Spleen (tissue), 11 donors: ENCODE results near the gene SPEF2. TPM values are rescaled to one million over a fixed set of nuclear protein-coding genes. Genes with fewer than 3 reads are reported as not detected.

Experiments used
- DNase-seq: peaks from one replicate; pipeline ENCODE4 v3.0.0-alpha.2; 2020
- H3K27ac ChIP-seq, 8 donors: fragments of 200-600 bp; sonication (generic) in 7 of 8; 1 replicate in 4 of 8; 2 replicates in 4 of 8; pipeline versions ENCODE4 v1.5.0 to v1.8.0; 2016 to 2021; ENCODE audit warnings: inconsistent platforms in 4 of 8, mild to moderate bottlenecking in 4 of 8, moderate library complexity in 1 of 8
- H3K27me3 ChIP-seq, 7 donors: fragments of 200-600 bp; sonication (generic) in 6 of 7; replicated peaks in 1 of 7; 1 replicate in 4 of 7; 2 replicates in 3 of 7; pipeline versions ENCODE4 v1.5.0 to v1.8.0; 2016 to 2021; ENCODE audit warnings: inconsistent platforms in 3 of 7, mild to moderate bottlenecking in 1 of 7
- H3K36me3 ChIP-seq, 6 donors: fragments of 200-600 bp; sonication (generic) in 5 of 6; 1 replicate in 4 of 6; 2 replicates in 2 of 6; pipeline versions ENCODE4 v1.5.0 to v1.8.0; 2016 to 2021; ENCODE audit warnings: inconsistent platforms in 2 of 6
- H3K4me1 ChIP-seq, 6 donors: fragments of 200-600 bp; sonication (generic) in 5 of 6; 1 replicate in 3 of 6; 2 replicates in 3 of 6; pipeline versions ENCODE4 v1.5.0 to v1.8.0; 2016 to 2021; ENCODE audit warnings: inconsistent platforms in 3 of 6
- H3K4me3 ChIP-seq, 8 donors: fragments of 200-600 bp; sonication (generic) in 7 of 8; 1 replicate in 4 of 8; 2 replicates in 4 of 8; pipeline versions ENCODE4 v1.5.0 to v1.8.0; 2016 to 2021; ENCODE audit warnings: inconsistent platforms in 4 of 8, mild to moderate bottlenecking in 4 of 8, moderate library complexity in 2 of 8
- H3K9me3 ChIP-seq, 8 donors: fragments of 200-600 bp; sonication (generic) in 7 of 8; 1 replicate in 4 of 8; 2 replicates in 4 of 8; pipeline versions ENCODE4 v1.5.0 to v1.8.0; 2016 to 2021; ENCODE audit warnings: inconsistent platforms in 4 of 8
- POLR2A ChIP-seq, 3 donors: fragments of 450-650 bp; IDR thresholded peaks; one replicate each; pipeline ENCODE4 v1.5.1; 2017; ENCODE audit warnings: antibody characterized with exemption in 3 of 3, mild to moderate bottlenecking in 1 of 3
- POLR2AphosphoS5 ChIP-seq, 3 donors: sonication (generic); formaldehyde crosslinking; IDR thresholded peaks; one replicate each; pipeline ENCODE4 v1.5.1; 2017; ENCODE audit warnings: antibody characterized with exemption in 3 of 3
- WGBS, 5 donors: extraction: QIAGEN DNeasy Blood & Tissue Kit in 3 of 5; methylation state at CpG; one replicate each; pipeline versions ENCODE4 v1.1.5 to v1.1.7; 2013 to 2018; 5-methylcytosine and 5-hydroxymethylcytosine counted together
- intact Hi-C: fragments of 100-400 bp; cut with DNase I; formaldehyde crosslinking; loops from one replicate; pipeline ENCODE4 v1.15.0; 2023; ENCODE audit warnings: low total_unique reads
- polyA plus RNA-seq, 3 donors: library from polyadenylated mRNA; stranded (reverse); fragments of 200-250 nt; gene quantifications; one replicate each; pipeline ENCODE4 v1.2.1, GENCODE V29; 2013
- total RNA-seq, 7 donors: library from RNA; depleted of rRNA in 3 of 7; stranded (reverse); fragments of >200 nt in 3 of 7; fragmentation: NEBNext Ultra II Directional in 4 of 7; extraction: Animal tissue kit (Norgen Biotek cat#: 25700) in 4 of 7; gene quantifications; one replicate each; pipeline versions ENCODE4 v1.1.0 to v1.2.1, GENCODE V29; 2016 to 2021
- TF ChIP-seq, protein P1 (sequence below), 11 experiments: fragments of 200-600 bp in 7 of 11; fragments of 450-650 bp in 4 of 11; sonication (generic) in 4 of 11; IDR thresholded peaks in 8 of 11; conservative IDR thresholded peaks in 3 of 11; 1 replicate in 7 of 11; 2 replicates in 4 of 11; pipeline versions ENCODE4 v1.4.0 to v1.8.0; 2016 to 2021; ENCODE audit warnings: antibody characterized with exemption in 11 of 11, inconsistent platforms in 4 of 11, mild to moderate bottlenecking in 1 of 11
- donor health status: healthy with polysubstance abuse.
- donor health status: DM: no; HTN: no; CAD: no; lungs with moderate emphysema.
- donor health status: DM: no; HTN: no; CAD: no.
- donor health status: Bipolar disorder and iron deficiency.
- donor health status: healthy.
- donor health status: DM: no; HTN: no; CAD: no.
- donor health status: DM: yes; HTN: yes; CAD: no.

Gene SPEF2
- total and polyA plus RNA-seq, 10 donors = 1.7 to 22.6 (median 8.5) TPM

GRCh38 chr5:35781181-35781790, 163.6 kb downstream of the SPEF2 start:
- no peak for TF ChIP-seq POLR2AphosphoS5 (IDR thresholded peaks at IDR 0.05)
- TF ChIP-seq POLR2A (IDR thresholded peaks at IDR 0.05) = peak in 1 of 3 donors; percentile 40
- Histone ChIP-seq H3K36me3 (no peaks in the 10 kb centered on the region), H3K4me1 (peaks cover 0 to 38% (median 16%) of the 10 kb centered on the region in 6 donors), H3K9me3 (no peaks in the 10 kb centered on the region), H3K4me3 (peak overlapping the region in 4 of 8 donors; percentile 13 to 29 (median 16)), H3K27ac (peak overlapping the region; percentile 27 to 81 (median 68)), H3K27me3 (no peaks in the 10 kb centered on the region)
- intact Hi-C loops = no loop called here
- 46 to 64% (median 58%) methylated on average over 3 of the region's 3 CpGs for WGBS, 5 donors
- no peak for DNase-seq

DNA sequence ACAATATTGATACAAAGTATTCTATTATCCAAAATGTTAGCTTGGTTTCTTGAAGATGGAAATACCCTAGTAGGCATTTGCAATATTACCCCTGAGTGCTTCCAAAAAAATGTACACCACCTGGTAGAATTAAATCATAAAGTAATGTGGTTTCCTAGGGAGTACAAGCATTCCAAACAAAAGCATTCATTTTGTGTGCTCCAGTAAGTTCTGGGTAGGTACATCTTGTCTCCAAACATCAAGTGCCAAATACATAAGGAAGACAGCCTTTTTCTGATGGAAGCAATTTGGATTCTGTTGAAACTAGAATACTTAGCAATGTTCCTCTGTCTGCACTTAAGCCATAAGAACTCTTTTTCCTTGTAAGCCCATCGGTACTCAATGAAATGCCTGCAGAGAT, 165.9 kb downstream of the SPEF2 start:
- no peaks in the 10 kb centered on the region for H3K36me3 ChIP-seq
- intact Hi-C loops = no loop called here
- WGBS, 5 donors = 47 to 100% (median 95%) methylated on average over 1 of the region's 1 CpG
- H3K4me1 ChIP-seq = peaks cover 0 to 29% (median 13%) of the 10 kb centered on the region in 6 donors
- no peaks in the 10 kb centered on the region for H3K9me3 ChIP-seq
- H3K27me3 ChIP-seq = no peaks in the 10 kb centered on the region
- H3K27ac ChIP-seq = no peak overlapping the region
- TF ChIP-seq POLR2AphosphoS5 (IDR thresholded peaks at IDR 0.05) (no peak), POLR2A (IDR thresholded peaks at IDR 0.05) (no peak)
- TF ChIP-seq, protein P1, sequence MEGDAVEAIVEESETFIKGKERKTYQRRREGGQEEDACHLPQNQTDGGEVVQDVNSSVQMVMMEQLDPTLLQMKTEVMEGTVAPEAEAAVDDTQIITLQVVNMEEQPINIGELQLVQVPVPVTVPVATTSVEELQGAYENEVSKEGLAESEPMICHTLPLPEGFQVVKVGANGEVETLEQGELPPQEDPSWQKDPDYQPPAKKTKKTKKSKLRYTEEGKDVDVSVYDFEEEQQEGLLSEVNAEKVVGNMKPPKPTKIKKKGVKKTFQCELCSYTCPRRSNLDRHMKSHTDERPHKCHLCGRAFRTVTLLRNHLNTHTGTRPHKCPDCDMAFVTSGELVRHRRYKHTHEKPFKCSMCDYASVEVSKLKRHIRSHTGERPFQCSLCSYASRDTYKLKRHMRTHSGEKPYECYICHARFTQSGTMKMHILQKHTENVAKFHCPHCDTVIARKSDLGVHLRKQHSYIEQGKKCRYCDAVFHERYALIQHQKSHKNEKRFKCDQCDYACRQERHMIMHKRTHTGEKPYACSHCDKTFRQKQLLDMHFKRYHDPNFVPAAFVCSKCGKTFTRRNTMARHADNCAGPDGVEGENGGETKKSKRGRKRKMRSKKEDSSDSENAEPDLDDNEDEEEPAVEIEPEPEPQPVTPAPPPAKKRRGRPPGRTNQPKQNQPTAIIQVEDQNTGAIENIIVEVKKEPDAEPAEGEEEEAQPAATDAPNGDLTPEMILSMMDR (IDR thresholded peaks at IDR 0.05 in 8 of 11, conservative IDR thresholded peaks at IDR 0.05 in 3 of 11) = no peak
- no peak overlapping the region for H3K4me3 ChIP-seq
- DNase-seq = no peak

GRCh38 chr5:35785601-35786085, 168.0 kb downstream of the SPEF2 start:
- Histone ChIP-seq H3K4me3 (no peak overlapping the region), H3K36me3 (no peaks in the 10 kb centered on the region), H3K4me1 (peaks cover 0 to 47% (median 22%) of the 10 kb centered on the region in 6 donors), H3K27ac (no peak overlapping the region), H3K27me3 (no peaks in the 10 kb centered on the region), H3K9me3 (no peaks in the 10 kb centered on the region)
- 76 to 92% (median 81%) methylated on average over 4 of the region's 4 CpGs for WGBS, 5 donors
- intact Hi-C loops = no loop called here
- no peak for DNase-seq
- TF ChIP-seq POLR2AphosphoS5 (IDR thresholded peaks at IDR 0.05) = no peak
- no peak for TF ChIP-seq POLR2A (IDR thresholded peaks at IDR 0.05)

DNA sequence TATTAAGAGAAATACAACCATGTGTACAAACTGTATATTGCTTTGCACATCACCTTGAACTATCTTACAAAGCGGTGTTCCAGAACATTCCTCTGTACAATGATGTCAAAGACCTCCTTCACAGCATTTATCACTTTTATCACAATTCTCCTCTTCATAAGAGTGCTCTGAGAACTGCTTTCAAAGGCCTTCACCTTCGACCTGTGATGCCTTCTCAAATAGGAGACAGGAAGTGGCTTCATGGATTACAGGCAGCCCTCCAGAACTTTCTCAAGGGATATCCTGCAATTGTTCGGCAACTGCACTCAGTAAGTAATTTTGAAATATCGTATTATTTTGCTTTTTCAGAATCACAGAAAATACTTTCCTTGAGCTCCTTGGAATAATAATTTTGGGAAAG, 171.1 kb downstream of the SPEF2 start:
- H3K27me3 ChIP-seq = no peaks in the 10 kb centered on the region
- no peak for DNase-seq
- no peaks in the 10 kb centered on the region for H3K36me3 ChIP-seq
- intact Hi-C loops = no loop called here
- TF ChIP-seq POLR2AphosphoS5 (IDR thresholded peaks at IDR 0.05) = peak in 1 of 3 donors; percentile 48
- TF ChIP-seq, protein P1 (IDR thresholded peaks at IDR 0.05 in 8 of 11, conservative IDR thresholded peaks at IDR 0.05 in 3 of 11) = no peak
- H3K27ac ChIP-seq = peak overlapping the region; percentile 6 to 76 (median 70)
- H3K9me3 ChIP-seq = no peaks in the 10 kb centered on the region
- H3K4me1 ChIP-seq = peaks cover 0 to 26% (median 14%) of the 10 kb centered on the region in 6 donors
- no peak overlapping the region for H3K4me3 ChIP-seq
- whole genome bisulfite sequencing, 5 donors = 57 to 67% (median 58%) methylated on average over 4 of the region's 4 CpGs

DNA sequence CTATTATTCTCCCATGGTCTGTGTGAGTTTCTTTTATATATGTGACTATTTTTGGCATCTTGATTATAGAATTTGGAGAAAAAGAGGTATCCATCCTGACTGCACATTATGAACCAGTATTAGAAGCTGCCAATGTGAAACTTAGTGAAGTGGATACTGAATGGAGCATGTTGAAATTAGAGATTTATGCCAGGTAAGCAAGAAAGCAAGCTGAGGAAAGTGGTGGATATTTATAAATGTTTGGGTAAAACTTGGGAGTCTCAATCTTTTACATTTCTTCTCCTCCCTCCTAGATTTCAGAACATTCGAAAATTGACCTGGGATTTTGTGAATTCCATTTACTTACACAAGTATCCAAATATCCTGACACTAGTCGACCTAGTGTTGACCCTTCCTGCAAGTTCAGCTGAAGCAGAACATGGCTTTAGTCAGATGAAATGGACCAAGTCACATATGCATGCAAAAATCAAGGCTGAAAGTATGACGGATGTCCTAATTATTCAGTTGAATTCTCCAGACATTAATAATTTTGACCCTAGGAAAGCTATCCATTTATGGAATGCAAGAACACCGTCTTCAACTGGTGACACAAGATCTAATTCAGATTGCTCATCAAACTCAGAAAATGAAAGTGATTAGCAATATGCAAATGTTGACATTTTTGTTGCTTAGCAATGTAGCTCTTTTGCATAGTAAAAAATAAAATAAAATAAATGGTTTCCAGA, 172.2 kb downstream of the SPEF2 start:
- Histone ChIP-seq H3K9me3 (no peaks in the 10 kb centered on the region), H3K4me1 (peaks cover 0 to 26% (median 14%) of the 10 kb centered on the region in 6 donors), H3K27me3 (no peaks in the 10 kb centered on the region), H3K4me3 (no peak overlapping the region), H3K36me3 (no peaks in the 10 kb centered on the region), H3K27ac (peak overlapping the region in 7 of 8 donors; percentile 45 to 76 (median 71))
- DNase-seq = no peak
- intact Hi-C loops = no loop called here
- WGBS, 5 donors = 66 to 79% (median 70%) methylated on average over 4 of the region's 4 CpGs
- TF ChIP-seq POLR2A (IDR thresholded peaks at IDR 0.05) (no peak), POLR2AphosphoS5 (IDR thresholded peaks at IDR 0.05) (no peak)
- TF ChIP-seq, protein P1 (IDR thresholded peaks at IDR 0.05 in 8 of 11, conservative IDR thresholded peaks at IDR 0.05 in 3 of 11) = no peak
